Colonic mucosa (tissue), 4 donors: ENCODE results near the gene SLC22A2. TPM values are rescaled to one million over a fixed set of nuclear protein-coding genes. Genes with fewer than 3 reads are reported as not detected.

Experiments used
- DNase-seq: peaks from one replicate; pipeline ENCODE4 v3.0.0-alpha.2; 2020
- H3K27ac ChIP-seq: fragments of 200-600 bp; one replicate; pipeline ENCODE4 v1.8.0; 2021
- H3K27me3 ChIP-seq: fragments of 200-600 bp; one replicate; pipeline ENCODE4 v1.8.0; 2021
- H3K36me3 ChIP-seq: fragments of 200-600 bp; one replicate; pipeline ENCODE4 v1.8.0; 2021
- H3K4me1 ChIP-seq: fragments of 200-600 bp; one replicate; pipeline ENCODE4 v1.8.0; 2021; ENCODE audit warnings: mild to moderate bottlenecking
- H3K4me3 ChIP-seq: fragments of 200-600 bp; one replicate; pipeline ENCODE4 v1.8.0; 2021
- H3K9ac ChIP-seq, 2 donors: one replicate each; pipeline ENCODE4 v1.7.0; 2013; ENCODE audit warnings: control low read depth in 2 of 2, low read depth in 2 of 2, low read length in 2 of 2
- H3K9me3 ChIP-seq: fragments of 200-600 bp; one replicate; pipeline ENCODE4 v1.8.0; 2021
- intact Hi-C: fragments of 100-400 bp; cut with DNase I; formaldehyde crosslinking; loops from one replicate; pipeline ENCODE4 v1.14.1; 2022
- total RNA-seq, 2 donors: library from RNA; stranded (reverse); fragmentation: NEBNext Ultra II Directional in 1 of 2; extraction: Animal tissue kit (Norgen Biotek cat#: 25700) in 1 of 2; gene quantifications; one replicate each; pipeline ENCODE4 v1.2.1, GENCODE V29; 2021
- TF ChIP-seq, protein P1 (sequence below): fragments of 200-600 bp; IDR thresholded peaks from one replicate; pipeline ENCODE4 v1.8.0; 2022; ENCODE audit warnings: antibody characterized with exemption, mild to moderate bottlenecking
- donor health status: healthy.
- donor health status: DM: no; HTN: no; CAD: no.
- donor health status: DM: no; HTN: no; CAD: no.

Gene SLC22A2
- total RNA-seq, 2 donors from 2014 or later = not detected

DNA sequence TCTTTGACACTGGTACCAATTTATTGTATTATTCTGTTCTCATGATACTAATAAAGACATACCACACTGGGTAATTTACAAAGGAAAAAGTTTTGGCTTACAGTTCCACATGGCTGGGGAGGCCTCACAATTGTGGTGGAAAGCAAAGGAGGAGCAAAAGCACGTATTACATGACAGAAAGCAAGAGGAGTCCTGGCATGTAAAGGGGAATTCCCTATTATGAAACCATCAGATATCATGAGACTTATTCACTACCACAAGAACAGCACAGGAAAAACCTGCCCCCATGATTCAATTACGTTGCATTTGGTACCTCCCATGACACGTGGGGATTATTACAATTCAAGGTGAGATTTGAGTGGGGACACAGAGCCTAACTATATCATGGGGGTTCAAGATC lies 43.4 kb downstream of the SLC22A2 start:
- H3K9ac ChIP-seq = no peak overlapping the region
- TF ChIP-seq, protein P1, sequence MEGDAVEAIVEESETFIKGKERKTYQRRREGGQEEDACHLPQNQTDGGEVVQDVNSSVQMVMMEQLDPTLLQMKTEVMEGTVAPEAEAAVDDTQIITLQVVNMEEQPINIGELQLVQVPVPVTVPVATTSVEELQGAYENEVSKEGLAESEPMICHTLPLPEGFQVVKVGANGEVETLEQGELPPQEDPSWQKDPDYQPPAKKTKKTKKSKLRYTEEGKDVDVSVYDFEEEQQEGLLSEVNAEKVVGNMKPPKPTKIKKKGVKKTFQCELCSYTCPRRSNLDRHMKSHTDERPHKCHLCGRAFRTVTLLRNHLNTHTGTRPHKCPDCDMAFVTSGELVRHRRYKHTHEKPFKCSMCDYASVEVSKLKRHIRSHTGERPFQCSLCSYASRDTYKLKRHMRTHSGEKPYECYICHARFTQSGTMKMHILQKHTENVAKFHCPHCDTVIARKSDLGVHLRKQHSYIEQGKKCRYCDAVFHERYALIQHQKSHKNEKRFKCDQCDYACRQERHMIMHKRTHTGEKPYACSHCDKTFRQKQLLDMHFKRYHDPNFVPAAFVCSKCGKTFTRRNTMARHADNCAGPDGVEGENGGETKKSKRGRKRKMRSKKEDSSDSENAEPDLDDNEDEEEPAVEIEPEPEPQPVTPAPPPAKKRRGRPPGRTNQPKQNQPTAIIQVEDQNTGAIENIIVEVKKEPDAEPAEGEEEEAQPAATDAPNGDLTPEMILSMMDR = no peak
- no peak for DNase-seq
- no peaks in the 10 kb centered on the region for H3K27me3 ChIP-seq
- H3K9me3 ChIP-seq = no peaks in the 10 kb centered on the region
- H3K27ac ChIP-seq = no peak overlapping the region
- intact Hi-C loops = no loop called here
- no peak overlapping the region for H3K4me3 ChIP-seq
- H3K4me1 ChIP-seq = no peaks in the 10 kb centered on the region
- no peaks in the 10 kb centered on the region for H3K36me3 ChIP-seq

- TF ChIP-seq, protein P1 = no peak
- no peaks in the 10 kb centered on the region for H3K36me3 ChIP-seq
Measured at GRCh38 chr6:160207618-160208017, 51.0 kb downstream of the SLC22A2 start.

DNA sequence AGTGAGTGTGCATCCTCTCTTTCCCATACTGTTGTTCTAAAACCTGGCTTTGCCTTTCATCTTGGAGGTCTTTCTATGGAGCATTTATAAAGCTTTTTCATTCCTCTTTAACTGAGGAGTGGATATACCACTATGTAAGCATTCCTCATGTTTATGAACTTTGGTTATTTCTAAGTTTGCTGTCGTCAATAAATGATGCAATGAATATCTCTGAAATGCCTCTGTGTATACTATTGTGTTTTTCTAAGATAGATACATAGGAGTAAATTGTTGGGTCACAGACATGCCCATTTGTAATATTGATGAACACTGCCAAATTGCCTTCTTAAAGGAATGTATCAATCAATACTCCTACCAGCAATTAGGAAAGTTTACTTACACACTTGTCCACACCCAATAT lies 53.9 kb downstream of the SLC22A2 start:
- Histone ChIP-seq H3K27me3 (no peaks in the 10 kb centered on the region), H3K9me3 (no peaks in the 10 kb centered on the region), H3K9ac (no peak overlapping the region), H3K27ac (no peak overlapping the region), H3K36me3 (no peaks in the 10 kb centered on the region), H3K4me1 (no peaks in the 10 kb centered on the region), H3K4me3 (no peak overlapping the region)
- no peak for DNase-seq
- TF ChIP-seq, protein P1 = no peak
- intact Hi-C loops = no loop called here

More at GRCh38 chr6:160207618-160208017, 51.0 kb downstream of the SLC22A2 start:
- intact Hi-C loops = no loop called here
- no peak overlapping the region for H3K9ac ChIP-seq
- H3K4me1 ChIP-seq = no peaks in the 10 kb centered on the region
- no peaks in the 10 kb centered on the region for H3K27me3 ChIP-seq
- H3K9me3 ChIP-seq = no peaks in the 10 kb centered on the region
- H3K4me3 ChIP-seq = no peak overlapping the region
- DNase-seq = no peak
- H3K27ac ChIP-seq = no peak overlapping the region

DNA sequence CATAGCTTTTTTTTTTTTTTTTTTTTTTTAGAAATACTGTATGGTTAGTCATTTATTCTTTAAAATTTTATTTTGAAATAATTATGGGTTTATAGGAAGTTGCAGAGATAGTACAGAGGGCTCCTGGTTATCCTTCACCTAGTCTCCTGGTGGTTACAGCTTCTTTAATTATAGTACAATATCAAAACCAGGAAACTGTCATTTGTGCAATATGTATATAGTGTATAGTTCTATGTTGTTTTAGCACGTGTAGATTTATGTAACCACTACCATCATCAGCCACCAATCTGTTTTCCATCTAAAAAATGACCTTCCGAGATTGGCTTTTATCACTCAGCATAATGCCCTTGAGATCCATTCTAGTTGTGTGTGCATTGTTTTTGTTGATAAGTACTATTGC lies 54.7 kb downstream of the SLC22A2 start:
- no peak for DNase-seq
- H3K9ac ChIP-seq = no peak overlapping the region
- H3K27ac ChIP-seq = no peak overlapping the region
- H3K27me3 ChIP-seq = no peaks in the 10 kb centered on the region
- no peaks in the 10 kb centered on the region for H3K4me1 ChIP-seq
- TF ChIP-seq, protein P1 = no peak
- H3K9me3 ChIP-seq = no peaks in the 10 kb centered on the region
- H3K4me3 ChIP-seq = no peak overlapping the region
- H3K36me3 ChIP-seq = no peaks in the 10 kb centered on the region
- intact Hi-C loops = no loop called here

DNA sequence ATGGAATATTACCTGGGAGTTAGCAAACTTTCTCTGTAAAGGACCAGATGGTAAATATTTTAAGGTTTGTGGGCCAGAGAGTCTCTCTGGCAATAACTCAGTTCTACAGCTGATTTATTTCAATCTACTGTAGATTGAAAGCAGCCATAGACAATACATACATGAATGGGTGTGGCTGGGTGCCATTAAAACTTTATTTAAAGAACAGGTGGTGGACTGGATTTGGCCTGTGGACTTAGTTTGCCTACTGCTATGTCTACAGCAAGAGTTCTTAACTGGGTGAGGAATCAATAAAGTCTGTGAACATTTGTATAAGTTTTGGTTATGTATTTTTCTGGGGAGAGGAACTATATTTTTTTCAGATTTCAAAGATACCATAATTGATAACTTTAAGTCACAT lies 55.1 kb downstream of the SLC22A2 start:
- peak overlapping the region; percentile 34 for H3K27ac ChIP-seq
- intact Hi-C loops = no loop called here

More for the DNA sequence above, 55.1 kb downstream of the SLC22A2 start:
- Histone ChIP-seq H3K9me3 (no peaks in the 10 kb centered on the region), H3K9ac (no peak overlapping the region), H3K27me3 (no peaks in the 10 kb centered on the region), H3K36me3 (no peaks in the 10 kb centered on the region), H3K4me3 (no peak overlapping the region), H3K4me1 (no peaks in the 10 kb centered on the region)
- no peak for DNase-seq
- TF ChIP-seq, protein P1 = no peak
